ENCODE results near the gene GRIN1.

The GRIN1 gene

DNA sequence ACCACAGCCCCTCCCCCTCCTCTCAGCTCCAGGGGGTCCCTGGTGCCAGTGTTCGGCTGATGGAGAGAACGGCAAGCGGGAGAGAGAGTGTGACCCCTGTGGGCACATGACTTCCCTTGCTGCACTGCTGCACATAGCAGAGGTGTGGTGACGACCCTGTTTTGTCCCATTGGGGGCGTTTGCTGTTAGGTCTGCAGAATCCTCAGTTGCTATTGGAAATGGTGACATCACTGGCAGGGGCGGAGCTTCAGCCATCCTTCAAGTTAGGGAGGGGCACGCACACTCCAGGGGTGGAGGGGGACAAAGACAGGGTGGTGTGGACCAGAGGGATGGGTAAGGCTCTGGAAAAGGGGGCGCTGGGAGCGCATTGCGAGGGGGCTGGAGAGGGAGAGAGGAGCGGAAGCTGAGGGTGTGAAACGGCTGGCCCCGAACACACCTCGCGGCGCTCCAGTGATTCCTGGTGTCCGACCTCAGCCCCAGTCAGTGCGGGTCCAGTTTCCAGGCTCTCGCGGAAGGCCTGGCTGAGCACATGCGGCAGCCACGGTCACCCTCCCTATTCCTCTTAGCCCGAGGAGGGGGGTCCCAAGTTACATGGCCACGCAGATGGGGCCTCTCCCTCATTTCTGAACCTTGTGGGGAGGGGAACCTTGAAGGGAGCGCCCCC is 764 bp upstream of the GRIN1 start:
- WGBS (ENCODE audit: insufficient coverage) = 10% methylated on average over 20 of the region's 25 CpGs
- POLR2A ChIA-PET = interaction anchor here (1.2 kb wide), 1 partner anchor 10 kb away, joined by 3 read pairs; no protein-coding TSS in a partner anchor
- peak in 2 of 3 donors; percentile 44 to 56 for DNase-seq
- H3K4me3 ChIP-seq (ENCODE audit: control insufficient read depth in 1 of 7, extremely low read depth in 1 of 7, insufficient read depth in 4 of 7, low read depth in 2 of 7, low read length in 6 of 7) = no peak overlapping the region
- peaks cover 0 to 88% (median 27%) of the 10 kb centered on the region in 5 experiments for H3K27me3 ChIP-seq (replicated peaks in 2 of 5; ENCODE audit: control insufficient read depth in 4 of 5, insufficient read depth in 5 of 5, low read length in 4 of 5)
- H3K9me3 ChIP-seq (ENCODE audit: control extremely low read depth in 1 of 5, control insufficient read depth in 4 of 5, insufficient read depth in 2 of 5, low read depth in 1 of 5, low read length in 4 of 5) = no peaks in the 10 kb centered on the region
- H3K4me1 ChIP-seq (ENCODE audit: control extremely low read depth in 1 of 4, control insufficient read depth in 4 of 4, insufficient read depth in 4 of 4, low read length in 3 of 4) = peaks cover 0 to 15% (median 7%) of the 10 kb centered on the region in 4 experiments
- no peaks in the 10 kb centered on the region for H3K36me3 ChIP-seq (ENCODE audit: control insufficient read depth in 4 of 4, insufficient read depth in 4 of 4, low read length in 3 of 4)
- no peak overlapping the region for H3K27ac ChIP-seq (ENCODE audit: insufficient read depth in 1 of 2, low read depth in 1 of 2, low read length in 2 of 2, poor library complexity in 1 of 2, severe bottlenecking in 2 of 2)
- CTCF ChIA-PET = no interaction called here

DNA sequence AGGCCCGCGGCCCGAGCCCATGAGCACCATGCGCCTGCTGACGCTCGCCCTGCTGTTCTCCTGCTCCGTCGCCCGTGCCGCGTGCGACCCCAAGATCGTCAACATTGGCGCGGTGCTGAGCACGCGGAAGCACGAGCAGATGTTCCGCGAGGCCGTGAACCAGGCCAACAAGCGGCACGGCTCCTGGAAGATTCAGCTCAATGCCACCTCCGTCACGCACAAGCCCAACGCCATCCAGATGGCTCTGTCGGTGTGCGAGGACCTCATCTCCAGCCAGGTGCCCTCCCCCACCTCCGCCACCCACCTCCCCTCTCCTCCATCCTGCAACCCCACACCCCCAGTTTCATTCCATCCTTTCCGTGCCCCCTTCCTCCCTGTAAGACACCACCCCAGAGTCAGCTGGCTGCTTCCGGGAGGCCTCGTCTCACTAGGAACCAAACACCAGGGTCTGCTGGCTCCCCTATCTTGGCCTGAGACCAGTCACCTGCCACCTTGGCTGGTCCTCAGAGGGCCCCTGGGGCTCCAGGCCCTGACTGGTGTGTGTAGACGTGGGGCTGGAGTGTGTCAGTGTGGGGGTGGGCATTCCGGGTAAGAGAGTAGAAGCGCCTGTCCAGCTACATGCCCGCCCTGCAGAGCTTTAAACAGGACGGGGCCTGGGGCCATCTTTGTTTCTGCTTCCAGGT is 655 bp downstream of the GRIN1 start:
- H3K27ac ChIP-seq (ENCODE audit: insufficient read depth in 1 of 2, low read depth in 1 of 2, low read length in 2 of 2, poor library complexity in 1 of 2, severe bottlenecking in 2 of 2) = no peak overlapping the region
- WGBS (ENCODE audit: insufficient coverage) = 33% methylated on average over 31 of the region's 37 CpGs
- no peak overlapping the region for H3K4me3 ChIP-seq (ENCODE audit: control insufficient read depth in 1 of 7, extremely low read depth in 1 of 7, insufficient read depth in 4 of 7, low read depth in 2 of 7, low read length in 6 of 7)
- H3K27me3 ChIP-seq (replicated peaks in 2 of 5; ENCODE audit: control insufficient read depth in 4 of 5, insufficient read depth in 5 of 5, low read length in 4 of 5) = peaks cover 0 to 86% (median 27%) of the 10 kb centered on the region in 5 experiments
- ChIA-PET POLR2A (interaction anchor here (0.9 kb wide), 1 partner anchor 10 kb away, joined by 3 read pairs; no protein-coding TSS in a partner anchor), CTCF (interaction anchor here (0.7 kb wide), 1 partner anchor 88 kb away, joined by 3 read pairs; the partner anchor contains the start of gene RNF224)
- H3K36me3 ChIP-seq (ENCODE audit: control insufficient read depth in 4 of 4, insufficient read depth in 4 of 4, low read length in 3 of 4) = no peaks in the 10 kb centered on the region
- H3K4me1 ChIP-seq (ENCODE audit: control extremely low read depth in 1 of 4, control insufficient read depth in 4 of 4, insufficient read depth in 4 of 4, low read length in 3 of 4) = peaks cover 0 to 15% (median 7%) of the 10 kb centered on the region in 4 experiments
- DNase-seq = no peak
- no peaks in the 10 kb centered on the region for H3K9me3 ChIP-seq (ENCODE audit: control extremely low read depth in 1 of 5, control insufficient read depth in 4 of 5, insufficient read depth in 2 of 5, low read depth in 1 of 5, low read length in 4 of 5)

- DNase-seq = no peak
- Histone ChIP-seq H3K27me3 (replicated peaks in 2 of 5; ENCODE audit: control insufficient read depth in 4 of 5, insufficient read depth in 5 of 5, low read length in 4 of 5) (peaks cover 0 to 86% (median 27%) of the 10 kb centered on the region in 5 experiments), H3K27ac (ENCODE audit: insufficient read depth in 1 of 2, low read depth in 1 of 2, low read length in 2 of 2, poor library complexity in 1 of 2, severe bottlenecking in 2 of 2) (no peak overlapping the region), H3K4me1 (ENCODE audit: control extremely low read depth in 1 of 4, control insufficient read depth in 4 of 4, insufficient read depth in 4 of 4, low read length in 3 of 4) (peaks cover 0 to 15% (median 7%) of the 10 kb centered on the region in 4 experiments), H3K9me3 (ENCODE audit: control extremely low read depth in 1 of 5, control insufficient read depth in 4 of 5, insufficient read depth in 2 of 5, low read depth in 1 of 5, low read length in 4 of 5) (no peaks in the 10 kb centered on the region), H3K4me3 (ENCODE audit: control insufficient read depth in 1 of 7, extremely low read depth in 1 of 7, insufficient read depth in 4 of 7, low read depth in 2 of 7, low read length in 6 of 7) (no peak overlapping the region), H3K36me3 (ENCODE audit: control insufficient read depth in 4 of 4, insufficient read depth in 4 of 4, low read length in 3 of 4) (no peaks in the 10 kb centered on the region)
- WGBS (ENCODE audit: insufficient coverage) = 62% methylated on average over 21 of the region's 26 CpGs
- CTCF ChIA-PET = interaction anchor here (0.7 kb wide), 1 partner anchor 87 kb away, joined by 3 read pairs; the partner anchor contains the start of gene RNF224
- POLR2A ChIA-PET = no interaction called here
Measured at GRCh38 chr9:137140151-137141012, 1.4 kb downstream of the GRIN1 start.

DNA sequence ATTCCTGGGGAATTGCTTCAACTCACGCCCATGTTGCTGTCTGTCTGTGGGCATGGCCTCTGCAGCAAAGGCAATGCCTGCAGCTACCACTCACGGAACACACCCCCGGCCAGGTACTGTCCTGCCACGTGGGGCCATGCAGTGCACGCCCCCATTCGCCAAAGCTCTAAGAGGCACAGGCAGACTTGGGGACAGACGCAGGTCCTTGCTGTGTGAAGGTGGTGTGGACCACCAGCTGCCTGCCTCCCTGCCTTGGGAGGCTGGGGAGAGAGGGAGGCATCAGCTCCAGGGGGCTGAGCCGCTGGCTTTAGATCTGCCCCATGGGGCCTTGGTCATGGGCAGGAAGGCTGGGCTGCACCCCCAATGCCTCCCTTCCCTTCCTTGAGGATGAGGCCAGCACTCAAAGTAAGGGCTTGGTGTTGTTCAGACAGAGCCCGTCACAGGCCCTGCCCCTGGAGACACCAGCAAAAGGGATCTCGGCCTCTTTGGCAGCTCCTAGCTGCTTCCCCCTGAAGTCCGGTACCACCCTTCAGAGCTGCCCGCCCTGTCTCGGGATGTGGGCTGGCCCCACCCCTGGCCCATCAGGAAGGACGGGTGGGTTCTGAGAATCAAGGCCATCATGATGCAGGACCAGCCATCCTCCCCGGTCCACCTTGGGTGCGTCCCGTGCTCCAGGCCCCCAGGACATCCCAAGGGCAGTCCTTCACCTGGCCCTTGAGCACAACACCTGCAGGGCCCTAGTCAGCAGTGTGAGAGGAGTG is 2.3 kb downstream of the GRIN1 start:
- H3K27ac ChIP-seq (ENCODE audit: insufficient read depth in 1 of 2, low read depth in 1 of 2, low read length in 2 of 2, poor library complexity in 1 of 2, severe bottlenecking in 2 of 2) = no peak overlapping the region
- H3K36me3 ChIP-seq (ENCODE audit: control insufficient read depth in 4 of 4, insufficient read depth in 4 of 4, low read length in 3 of 4) = no peaks in the 10 kb centered on the region
- peaks cover 0 to 85% (median 28%) of the 10 kb centered on the region in 5 experiments for H3K27me3 ChIP-seq (replicated peaks in 2 of 5; ENCODE audit: control insufficient read depth in 4 of 5, insufficient read depth in 5 of 5, low read length in 4 of 5)
- no peak for DNase-seq
- WGBS (ENCODE audit: insufficient coverage) = 83% methylated on average over 10 of the region's 17 CpGs
- CTCF ChIA-PET = no interaction called here
- H3K4me3 ChIP-seq (ENCODE audit: control insufficient read depth in 1 of 7, extremely low read depth in 1 of 7, insufficient read depth in 4 of 7, low read depth in 2 of 7, low read length in 6 of 7) = no peak overlapping the region
- peaks cover 0 to 15% (median 7%) of the 10 kb centered on the region in 4 experiments for H3K4me1 ChIP-seq (ENCODE audit: control extremely low read depth in 1 of 4, control insufficient read depth in 4 of 4, insufficient read depth in 4 of 4, low read length in 3 of 4)
- POLR2A ChIA-PET = no interaction called here
- no peaks in the 10 kb centered on the region for H3K9me3 ChIP-seq (ENCODE audit: control extremely low read depth in 1 of 5, control insufficient read depth in 4 of 5, insufficient read depth in 2 of 5, low read depth in 1 of 5, low read length in 4 of 5)

- ChIA-PET CTCF (interaction anchor here (1.3 kb wide), 1 partner anchor 9 kb away, joined by 3 read pairs; no protein-coding TSS in a partner anchor), POLR2A (no interaction called here)
- H3K4me1 ChIP-seq (ENCODE audit: control extremely low read depth in 1 of 4, control insufficient read depth in 4 of 4, insufficient read depth in 4 of 4, low read length in 3 of 4) = peaks cover 0 to 15% (median 7%) of the 10 kb centered on the region in 4 experiments
- H3K36me3 ChIP-seq (ENCODE audit: control insufficient read depth in 4 of 4, insufficient read depth in 4 of 4, low read length in 3 of 4) = no peaks in the 10 kb centered on the region
- no peaks in the 10 kb centered on the region for H3K9me3 ChIP-seq (ENCODE audit: control extremely low read depth in 1 of 5, control insufficient read depth in 4 of 5, insufficient read depth in 2 of 5, low read depth in 1 of 5, low read length in 4 of 5)
- 89% methylated on average over 21 of the region's 24 CpGs for WGBS (ENCODE audit: insufficient coverage)
- no peak overlapping the region for H3K27ac ChIP-seq (ENCODE audit: insufficient read depth in 1 of 2, low read depth in 1 of 2, low read length in 2 of 2, poor library complexity in 1 of 2, severe bottlenecking in 2 of 2)
- DNase-seq = no peak
- H3K4me3 ChIP-seq (ENCODE audit: control insufficient read depth in 1 of 7, extremely low read depth in 1 of 7, insufficient read depth in 4 of 7, low read depth in 2 of 7, low read length in 6 of 7) = no peak overlapping the region
- peaks cover 0 to 84% (median 27%) of the 10 kb centered on the region in 5 experiments for H3K27me3 ChIP-seq (replicated peaks in 2 of 5; ENCODE audit: control insufficient read depth in 4 of 5, insufficient read depth in 5 of 5, low read length in 4 of 5)
Measured at GRCh38 chr9:137141976-137142936, 3.3 kb downstream of the GRIN1 start.

- Histone ChIP-seq H3K27ac (ENCODE audit: insufficient read depth in 1 of 2, low read depth in 1 of 2, low read length in 2 of 2, poor library complexity in 1 of 2, severe bottlenecking in 2 of 2) (no peak overlapping the region), H3K27me3 (replicated peaks in 2 of 5; ENCODE audit: control insufficient read depth in 4 of 5, insufficient read depth in 5 of 5, low read length in 4 of 5) (peaks cover 0 to 82% (median 22%) of the 10 kb centered on the region in 5 experiments), H3K9me3 (ENCODE audit: control extremely low read depth in 1 of 5, control insufficient read depth in 4 of 5, insufficient read depth in 2 of 5, low read depth in 1 of 5, low read length in 4 of 5) (no peaks in the 10 kb centered on the region), H3K4me1 (ENCODE audit: control extremely low read depth in 1 of 4, control insufficient read depth in 4 of 4, insufficient read depth in 4 of 4, low read length in 3 of 4) (peaks cover 0 to 9% (median 6%) of the 10 kb centered on the region in 4 experiments), H3K36me3 (ENCODE audit: control insufficient read depth in 4 of 4, insufficient read depth in 4 of 4, low read length in 3 of 4) (no peaks in the 10 kb centered on the region), H3K4me3 (ENCODE audit: control insufficient read depth in 1 of 7, extremely low read depth in 1 of 7, insufficient read depth in 4 of 7, low read depth in 2 of 7, low read length in 6 of 7) (no peak overlapping the region)
- DNase-seq = no peak
- WGBS (ENCODE audit: insufficient coverage) = 58% methylated on average over 3 of the region's 4 CpGs
- CTCF ChIA-PET = interaction anchor here (1.5 kb wide), 1 partner anchor 14 kb away, joined by 3 read pairs; no protein-coding TSS in a partner anchor
- POLR2A ChIA-PET = no interaction called here
Measured at GRCh38 chr9:137143459-137143858, 4.5 kb downstream of the GRIN1 start.

All from common myeloid progenitor, CD34-positive (primary cell).